GM21619 (cell line): ENCODE results near the gene IFI27.
"Not testable (repeated sequence)": the region's sequence is repeated elsewhere in the genome, so short reads cannot be mapped to it uniquely, and the experiment has no call there.

Experiments
- ATAC-seq: cut with Tn5 transposase; IDR thresholded peaks from one replicate; pipeline ENCODE4 v1.9.1; 2021; ENCODE audit not compliant: unreplicated experiment

The IFI27 gene

DNA sequence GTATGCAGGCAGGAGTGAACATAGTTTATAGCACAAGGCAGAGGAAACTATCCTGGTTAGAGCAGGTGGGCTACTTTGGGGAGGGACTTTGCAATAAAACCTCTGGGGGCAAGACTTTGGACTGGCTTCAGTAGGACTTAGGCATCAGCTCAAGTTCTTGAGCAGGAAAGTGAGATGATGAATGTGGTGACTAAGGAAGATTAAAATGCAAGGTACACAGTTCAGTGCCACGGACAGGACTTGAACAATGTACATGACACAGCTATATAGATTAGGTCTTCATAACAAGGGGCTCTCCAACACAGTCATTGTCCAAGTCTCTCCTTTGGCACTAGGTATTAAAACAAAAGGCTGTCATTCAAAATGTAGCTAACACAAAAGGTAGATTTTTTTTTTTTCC is 42.1 kb downstream of the IFI27 start:
- ATAC-seq = no peak

DNA sequence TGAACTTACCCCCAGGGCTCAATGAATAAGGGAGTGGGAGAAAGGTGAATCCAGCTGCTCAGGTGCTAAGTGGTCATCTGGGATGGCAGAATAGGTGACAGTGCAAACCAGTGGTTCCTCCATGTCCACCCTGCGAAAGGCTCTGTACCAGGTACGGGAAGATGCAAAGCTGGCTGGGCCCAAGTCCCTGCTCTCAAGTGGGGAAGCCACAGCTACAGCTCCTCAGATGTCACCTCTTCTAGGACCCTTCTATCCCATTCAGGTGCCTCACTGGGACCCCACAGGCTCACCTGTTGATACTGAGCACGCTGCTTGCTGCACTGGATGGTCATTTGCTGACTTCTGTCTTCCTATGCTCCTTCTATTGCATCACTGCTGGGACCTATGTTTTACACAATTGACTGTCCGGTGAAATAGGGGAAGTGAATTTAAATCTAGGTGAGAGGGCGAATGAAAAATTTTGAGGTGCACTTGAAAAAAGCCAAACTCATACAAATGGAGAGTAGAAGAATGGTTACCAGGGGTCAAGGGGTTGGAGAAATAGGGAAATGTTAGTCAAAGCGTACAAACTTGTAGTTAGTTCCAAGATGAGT is 43.3 kb downstream of the IFI27 start:
- no peak for ATAC-seq

DNA sequence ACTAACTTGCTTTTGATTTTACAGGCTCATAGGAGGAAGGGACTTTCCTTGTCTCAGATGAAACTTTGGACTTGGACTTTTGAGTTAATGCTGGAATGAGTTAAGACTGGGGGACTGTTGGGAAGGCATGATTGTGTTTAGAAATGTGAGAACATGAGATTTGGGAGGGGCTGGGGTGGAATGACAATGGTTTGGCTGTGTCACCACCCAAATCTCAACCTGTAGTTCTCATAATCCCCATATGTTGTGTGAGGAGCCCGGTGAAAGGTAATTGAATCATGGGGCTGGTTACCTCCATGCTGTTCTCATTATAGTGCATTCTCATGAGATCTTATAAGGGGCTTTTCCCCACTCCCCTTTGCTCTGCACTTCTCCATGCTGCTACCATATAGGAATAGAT is 45.6 kb downstream of the IFI27 start:
- ATAC-seq = not testable (repeated sequence)

GRCh38 chr14:94157197-94157596 is 46.7 kb downstream of the IFI27 start:
- ATAC-seq = no peak

- no peak for ATAC-seq
These were observed 47.8 kb downstream of the IFI27 start for GRCh38 chr14:94158239-94158883.

- ATAC-seq = no peak
These were observed 50.5 kb downstream of the IFI27 start for GRCh38 chr14:94161058-94161457.

DNA sequence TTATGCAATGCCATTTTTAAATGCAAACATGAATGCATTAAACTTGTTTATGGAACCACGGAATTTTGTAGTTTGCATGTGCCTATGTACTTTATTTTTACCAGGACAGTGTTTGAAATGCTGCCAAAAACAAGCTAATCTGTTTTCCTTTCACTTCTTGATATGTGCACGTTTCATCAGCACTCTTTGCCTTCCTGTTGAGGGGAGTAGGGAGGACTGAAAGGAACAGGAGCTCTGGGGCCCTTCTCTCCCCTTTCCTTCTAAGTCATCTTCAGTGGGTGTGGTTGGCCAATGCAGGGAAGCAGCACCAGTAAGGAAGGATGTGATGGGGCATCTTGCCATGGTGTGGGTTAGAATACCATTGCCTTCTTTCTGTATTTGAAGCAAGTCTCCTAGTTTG is 51.4 kb downstream of the IFI27 start:
- no peak for ATAC-seq

DNA sequence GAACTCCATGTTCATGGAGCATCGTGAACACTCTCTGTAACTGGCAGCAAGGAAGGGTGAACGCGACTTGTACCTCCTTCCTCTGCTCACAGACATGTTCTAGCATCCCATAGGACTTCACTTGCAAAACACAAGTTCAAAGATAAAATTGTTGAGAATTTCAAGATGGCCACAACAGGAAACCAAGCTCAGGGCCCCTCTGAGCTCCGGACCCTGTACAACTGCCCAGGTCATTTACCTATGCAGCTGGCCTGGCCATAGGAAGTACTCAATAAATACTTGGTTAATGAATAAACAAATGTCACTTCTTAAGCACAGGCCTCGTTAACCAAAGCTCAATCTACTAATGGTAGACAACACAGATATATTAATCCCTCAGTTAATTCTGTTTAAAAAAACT is 51.9 kb downstream of the IFI27 start:
- no peak for ATAC-seq

DNA sequence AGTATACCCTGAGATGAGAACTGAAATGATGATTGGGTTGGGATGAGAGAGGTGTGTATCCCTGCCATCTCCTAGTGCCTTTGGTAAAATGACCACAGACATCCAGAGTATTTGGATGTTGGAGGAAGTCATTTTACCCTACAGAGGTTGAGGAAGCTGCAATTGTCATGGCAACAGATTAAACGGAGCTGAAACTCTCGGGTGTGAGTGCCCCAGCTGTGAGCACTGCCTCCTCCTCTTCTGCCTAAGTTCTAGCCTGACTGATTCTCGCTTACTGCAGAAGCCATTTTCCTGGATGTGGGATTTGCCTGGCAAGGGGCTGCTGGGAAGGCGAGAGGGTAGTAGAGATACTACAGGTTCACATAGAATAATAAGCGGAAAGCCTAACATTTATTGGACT is 53.3 kb downstream of the IFI27 start:
- ATAC-seq = no peak

DNA sequence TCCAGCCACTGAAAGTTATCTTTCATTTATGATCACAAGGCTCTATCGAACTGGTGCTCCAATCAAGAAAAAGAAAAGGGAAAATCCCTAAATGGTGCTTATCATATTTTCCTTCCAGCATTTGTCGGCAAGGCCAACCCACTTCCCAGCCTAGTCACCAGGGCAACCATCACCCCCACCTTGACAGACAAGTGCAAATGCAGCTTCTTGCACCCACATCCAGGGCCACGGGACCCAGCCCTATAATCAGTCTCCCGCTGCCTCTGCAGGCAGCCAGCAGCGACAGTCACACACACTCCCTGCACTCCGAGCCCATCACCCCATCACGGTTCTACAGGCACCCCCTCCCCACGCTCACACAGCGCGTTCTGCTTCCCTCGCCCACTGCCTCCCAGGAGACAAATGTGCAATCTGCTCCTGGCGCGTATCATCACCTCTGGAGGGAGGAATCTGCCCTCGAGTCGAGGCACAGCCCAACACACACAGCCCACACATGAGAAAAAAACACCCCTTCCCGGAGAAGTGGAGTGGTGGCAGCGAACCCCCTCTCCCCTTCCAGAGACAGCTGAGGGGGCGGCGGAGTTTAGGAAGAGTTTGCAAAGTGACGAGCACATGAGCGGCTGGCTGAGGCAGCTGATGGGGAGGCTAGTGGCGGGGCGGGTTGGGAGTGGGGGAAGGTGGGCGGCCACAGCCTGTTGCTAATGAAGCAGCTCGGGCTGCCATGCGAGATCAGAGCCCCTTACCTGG is 54.3 kb downstream of the IFI27 start:
- no peak for ATAC-seq

- no peak for ATAC-seq
These were observed 55.2 kb downstream of the IFI27 start for GRCh38 chr14:94165744-94166143.
